ENCODE data around the gene ARFGAP1. TPM values are rescaled to one million over a fixed set of nuclear protein-coding genes. Genes with fewer than 3 reads are reported as not detected.

Gene ARFGAP1
- total and polyA plus RNA-seq, 2 donors from 2014 or later = 40.4 to 84.3 TPM

DNA sequence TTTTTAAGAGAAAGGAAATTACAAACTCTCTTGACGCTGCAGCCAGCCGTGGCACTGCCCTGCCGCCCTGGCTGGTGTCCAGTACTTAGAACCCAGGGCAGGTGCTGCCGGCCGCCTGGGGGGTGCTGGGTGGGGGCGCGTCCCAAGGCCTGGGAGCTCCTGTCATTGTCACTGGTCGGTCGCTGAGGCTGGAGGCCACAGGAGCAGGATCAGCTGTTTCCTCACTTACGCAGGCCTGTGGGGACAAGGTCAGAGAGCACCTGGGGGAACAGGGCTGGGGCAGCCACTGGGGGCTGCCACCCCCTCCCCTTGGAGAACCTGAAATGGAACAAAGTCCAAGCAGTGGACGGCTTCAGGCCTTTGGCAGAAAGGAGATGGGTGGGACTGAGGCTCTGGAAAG is 31.3 kb upstream of the ARFGAP1 start:
- Histone ChIP-seq H3K9me3 (ENCODE audit: control insufficient read depth in 2 of 3, insufficient read depth in 1 of 3, low read length in 3 of 3) (no peaks in the 10 kb centered on the region), H3K36me3 (ENCODE audit: control insufficient read depth in 2 of 3, insufficient read depth in 3 of 3, low read length in 3 of 3) (no peaks in the 10 kb centered on the region), H3K9ac (ENCODE audit: low read length in 3 of 3) (no peak overlapping the region), H3K27ac (ENCODE audit: low read depth in 2 of 2, low read length in 2 of 2) (no peak overlapping the region), H3K27me3 (ENCODE audit: control insufficient read depth, insufficient read depth, low read length) (no peaks in the 10 kb centered on the region), H3K4me1 (ENCODE audit: control insufficient read depth in 2 of 3, insufficient read depth in 2 of 3, low read depth in 1 of 3, low read length in 3 of 3) (peaks cover 0 to 2% (median 0%) of the 10 kb centered on the region in 3 donors), H3K4me3 (ENCODE audit: low read length in 3 of 3) (no peak overlapping the region)
- DNase-seq (no peak), FAIRE-seq (no peak)
- intact Hi-C loops (cut with DNase I) = no loop called here
- TF ChIP-seq, protein P1, sequence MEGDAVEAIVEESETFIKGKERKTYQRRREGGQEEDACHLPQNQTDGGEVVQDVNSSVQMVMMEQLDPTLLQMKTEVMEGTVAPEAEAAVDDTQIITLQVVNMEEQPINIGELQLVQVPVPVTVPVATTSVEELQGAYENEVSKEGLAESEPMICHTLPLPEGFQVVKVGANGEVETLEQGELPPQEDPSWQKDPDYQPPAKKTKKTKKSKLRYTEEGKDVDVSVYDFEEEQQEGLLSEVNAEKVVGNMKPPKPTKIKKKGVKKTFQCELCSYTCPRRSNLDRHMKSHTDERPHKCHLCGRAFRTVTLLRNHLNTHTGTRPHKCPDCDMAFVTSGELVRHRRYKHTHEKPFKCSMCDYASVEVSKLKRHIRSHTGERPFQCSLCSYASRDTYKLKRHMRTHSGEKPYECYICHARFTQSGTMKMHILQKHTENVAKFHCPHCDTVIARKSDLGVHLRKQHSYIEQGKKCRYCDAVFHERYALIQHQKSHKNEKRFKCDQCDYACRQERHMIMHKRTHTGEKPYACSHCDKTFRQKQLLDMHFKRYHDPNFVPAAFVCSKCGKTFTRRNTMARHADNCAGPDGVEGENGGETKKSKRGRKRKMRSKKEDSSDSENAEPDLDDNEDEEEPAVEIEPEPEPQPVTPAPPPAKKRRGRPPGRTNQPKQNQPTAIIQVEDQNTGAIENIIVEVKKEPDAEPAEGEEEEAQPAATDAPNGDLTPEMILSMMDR (IDR thresholded peaks at IDR 0.05; ENCODE audit: borderline replicate concordance, extremely low read depth, insufficient read depth) = no peak

DNA sequence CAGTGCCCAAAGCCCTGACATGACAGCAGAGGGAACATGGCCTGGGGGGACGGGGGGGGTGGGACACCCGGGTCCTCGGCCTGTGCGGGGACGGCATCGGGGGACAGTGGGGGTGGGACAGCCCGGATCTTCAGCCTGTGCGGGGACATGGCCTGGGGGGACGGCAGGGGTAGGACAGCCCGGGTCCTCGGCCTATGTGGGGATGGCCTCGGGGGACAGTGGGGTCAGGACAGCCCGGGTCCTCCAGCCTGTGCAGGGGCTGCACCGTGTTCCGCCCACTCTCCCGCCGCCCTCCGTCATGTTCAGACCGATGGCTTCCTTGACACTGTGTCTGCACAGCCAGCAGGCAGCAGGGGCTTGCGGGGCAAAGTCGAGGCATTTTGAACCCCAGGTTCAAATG is 29.9 kb upstream of the ARFGAP1 start:
- Histone ChIP-seq H3K9ac (ENCODE audit: low read length in 3 of 3) (no peak overlapping the region), H3K9me3 (ENCODE audit: control insufficient read depth in 2 of 3, insufficient read depth in 1 of 3, low read length in 3 of 3) (no peaks in the 10 kb centered on the region), H3K36me3 (ENCODE audit: control insufficient read depth in 2 of 3, insufficient read depth in 3 of 3, low read length in 3 of 3) (no peaks in the 10 kb centered on the region), H3K27ac (ENCODE audit: low read depth in 2 of 2, low read length in 2 of 2) (no peak overlapping the region), H3K27me3 (ENCODE audit: control insufficient read depth, insufficient read depth, low read length) (no peaks in the 10 kb centered on the region), H3K4me3 (ENCODE audit: low read length in 3 of 3) (no peak overlapping the region), H3K4me1 (ENCODE audit: control insufficient read depth in 2 of 3, insufficient read depth in 2 of 3, low read depth in 1 of 3, low read length in 3 of 3) (peaks cover 0 to 12% (median 0%) of the 10 kb centered on the region in 3 donors)
- DNase-seq (peak in 1 of 5 donors; percentile 50), FAIRE-seq (no peak)
- intact Hi-C loops (cut with DNase I) = no loop called here
- TF ChIP-seq, protein P1 (IDR thresholded peaks at IDR 0.05; ENCODE audit: borderline replicate concordance, extremely low read depth, insufficient read depth) = no peak

DNA sequence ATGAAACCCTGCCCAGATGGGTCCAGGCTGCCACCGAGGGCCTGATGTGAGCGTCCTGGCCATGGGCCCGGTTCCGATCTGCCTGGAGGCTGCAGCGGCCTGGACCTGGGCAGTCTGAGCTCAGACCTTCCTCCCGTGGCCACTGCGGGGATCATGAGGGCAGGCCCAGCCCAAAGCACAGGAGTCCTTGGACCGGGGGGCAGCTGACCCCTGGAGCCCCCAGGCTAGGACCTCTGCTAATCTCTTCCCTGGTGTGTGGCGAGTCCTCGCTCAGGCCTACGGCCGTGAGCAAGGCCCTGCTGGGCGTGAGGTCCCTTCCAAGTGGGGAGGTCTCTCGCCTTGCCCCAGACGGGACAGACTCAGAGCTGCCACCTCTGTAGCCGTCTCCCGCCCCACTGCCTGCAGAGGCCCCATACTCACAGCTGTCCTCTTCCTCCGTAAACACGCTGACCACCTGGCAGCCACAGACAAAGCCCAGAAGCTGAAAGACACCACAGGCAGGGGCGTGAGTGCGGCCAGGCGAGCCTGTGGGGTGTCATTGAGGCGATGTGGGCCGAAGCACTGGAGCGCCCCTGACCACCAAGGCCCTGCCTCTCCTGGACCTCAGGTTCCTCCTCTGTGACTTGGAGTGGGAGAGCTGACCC is 28.9 kb upstream of the ARFGAP1 start:
- H3K9me3 ChIP-seq (ENCODE audit: control insufficient read depth in 2 of 3, insufficient read depth in 1 of 3, low read length in 3 of 3) = no peaks in the 10 kb centered on the region
- intact Hi-C loops (cut with DNase I) = no loop called here
- no peak overlapping the region for H3K4me3 ChIP-seq (ENCODE audit: low read length in 3 of 3)
- H3K27ac ChIP-seq (ENCODE audit: low read depth in 2 of 2, low read length in 2 of 2) = no peak overlapping the region
- TF ChIP-seq, protein P1 (IDR thresholded peaks at IDR 0.05; ENCODE audit: borderline replicate concordance, extremely low read depth, insufficient read depth) = no peak
- no peaks in the 10 kb centered on the region for H3K36me3 ChIP-seq (ENCODE audit: control insufficient read depth in 2 of 3, insufficient read depth in 3 of 3, low read length in 3 of 3)
- H3K9ac ChIP-seq (ENCODE audit: low read length in 3 of 3) = no peak overlapping the region
- FAIRE-seq = no peak
- no peaks in the 10 kb centered on the region for H3K27me3 ChIP-seq (ENCODE audit: control insufficient read depth, insufficient read depth, low read length)
- no peak for DNase-seq
- H3K4me1 ChIP-seq (ENCODE audit: control insufficient read depth in 2 of 3, insufficient read depth in 2 of 3, low read depth in 1 of 3, low read length in 3 of 3) = peaks cover 0 to 16% (median 2%) of the 10 kb centered on the region in 3 donors
